ENCODE data around the gene ANAPC13.
A peak's percentile ranks its signal among the peaks of the same experiment; 100 is the strongest.

The ANAPC13 gene

GRCh38 chr3:134462331-134462941, 23.3 kb downstream of the ANAPC13 start:
- DNase-seq = peak in 1 of 42 donors; percentile 18
- intact Hi-C loops (cut with DNase I) = no loop called here

GRCh38 chr3:134460965-134461364, 24.8 kb downstream of the ANAPC13 start:
- intact Hi-C loops (cut with DNase I) = no loop called here
- DNase-seq = no peak

GRCh38 chr3:134459562-134459961, 26.2 kb downstream of the ANAPC13 start:
- intact Hi-C loops (cut with DNase I) = no loop called here
- DNase-seq = no peak

DNA sequence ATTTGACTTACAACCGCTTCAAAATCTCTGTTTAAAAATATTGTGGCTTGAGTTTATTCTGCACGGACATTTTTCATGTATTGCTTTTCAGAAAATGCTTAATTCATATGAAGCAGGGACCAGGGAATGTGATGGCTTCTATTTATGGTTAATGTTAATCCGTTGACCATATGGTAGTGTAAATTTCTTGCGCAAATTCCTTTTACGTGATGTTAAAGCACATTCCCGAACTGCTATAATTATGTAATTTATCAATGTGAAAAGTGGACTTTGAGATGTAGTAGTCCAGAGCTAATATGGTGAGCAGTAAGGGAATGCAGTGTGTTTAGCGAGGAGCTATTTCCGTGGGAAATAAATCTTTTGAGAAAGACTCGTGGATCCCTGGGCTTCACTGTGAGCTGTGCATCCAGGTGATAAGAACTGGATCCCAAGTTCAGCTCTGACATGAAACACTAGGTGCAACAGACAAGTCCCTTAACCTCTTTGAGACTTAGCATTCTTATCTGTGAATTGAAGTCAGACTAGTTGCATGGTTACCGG, 27.3 kb downstream of the ANAPC13 start:
- no peak for DNase-seq
- intact Hi-C loops (cut with DNase I) = no loop called here

DNA sequence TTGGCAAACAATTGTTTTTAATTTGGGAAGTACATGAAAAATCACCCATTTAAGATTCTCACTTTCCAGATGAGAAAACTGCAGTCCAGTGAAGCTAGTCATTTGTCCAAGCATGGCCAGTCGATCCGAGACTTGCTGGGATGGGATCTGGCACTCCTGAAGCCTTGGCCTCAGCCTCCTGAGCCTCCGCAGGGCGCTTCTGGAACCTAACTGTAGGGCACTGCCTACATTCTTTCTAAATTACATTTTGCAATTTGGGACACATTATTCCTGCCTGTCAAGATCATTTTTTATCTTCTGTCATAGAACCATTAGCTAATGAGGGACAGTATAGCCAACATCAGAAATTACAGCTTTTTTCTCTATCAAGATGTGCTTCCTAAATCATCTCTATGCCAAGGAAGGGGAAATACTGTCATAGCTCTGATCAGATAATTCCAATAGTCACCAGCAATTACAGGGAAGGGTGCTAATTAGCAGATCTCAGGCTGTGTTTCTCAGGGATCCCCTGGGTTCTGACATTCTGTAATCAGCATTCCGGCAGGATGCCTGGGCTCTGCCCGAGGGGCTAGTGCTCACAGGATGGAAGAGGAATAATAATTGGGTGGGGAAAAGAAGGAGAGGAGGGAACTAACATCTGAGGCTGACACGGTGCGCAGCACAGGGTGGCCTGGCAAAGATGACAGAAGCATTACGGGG, 28.3 kb downstream of the ANAPC13 start:
- intact Hi-C loops (cut with DNase I) = no loop called here
- no peak for DNase-seq

GRCh38 chr3:134453631-134454030, 32.2 kb downstream of the ANAPC13 start:
- intact Hi-C loops (cut with DNase I) = no loop called here
- peak in 5 of 42 donors; percentile 8 to 52 (median 28) for DNase-seq

- intact Hi-C loops (cut with DNase I) = loop anchor here (5.0 to 10.0 kb wide), 2 partner anchors 73 to 145 kb away; no protein-coding TSS in a partner anchor
Measured at GRCh38 chr3:134449951-134450350, 35.8 kb downstream of the ANAPC13 start.

GRCh38 chr3:134449277-134449676, 36.5 kb downstream of the ANAPC13 start:
- intact Hi-C loops (cut with DNase I) = loop anchor here (5.0 to 10.0 kb wide), 2 partner anchors 72 to 144 kb away; no protein-coding TSS in a partner anchor
- peak; percentile 37 to 89 (median 75) for DNase-seq

More at GRCh38 chr3:134449951-134450350, 35.8 kb downstream of the ANAPC13 start:
- DNase-seq = no peak

DNA sequence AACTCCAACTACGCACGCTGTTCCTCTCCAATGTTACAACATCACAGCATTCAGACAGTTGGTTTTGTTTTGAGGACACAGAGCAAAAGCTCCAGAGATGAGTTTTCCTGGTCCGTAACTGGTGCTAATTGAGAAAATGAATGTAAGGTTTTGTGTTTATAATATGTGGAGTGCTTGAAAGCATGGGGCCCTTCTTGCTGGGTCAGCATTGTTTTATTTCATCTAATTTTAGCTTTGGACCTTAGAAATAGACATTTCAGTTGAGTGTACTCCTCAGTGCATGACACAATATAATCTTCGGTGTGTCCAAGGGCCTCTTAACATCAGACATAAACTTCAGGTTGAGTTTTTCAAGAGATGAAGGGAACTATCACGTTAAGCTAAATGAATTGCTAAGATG, 37.1 kb downstream of the ANAPC13 start:
- no peak for DNase-seq
- intact Hi-C loops (cut with DNase I) = loop anchor here (5.0 to 10.0 kb wide), 2 partner anchors 71 to 144 kb away; no protein-coding TSS in a partner anchor

- intact Hi-C loops (cut with DNase I) = loop anchor here (5.0 to 10.0 kb wide), 2 partner anchors 70 to 143 kb away; no protein-coding TSS in a partner anchor
- DNase-seq = peak in 1 of 42 donors; percentile 35
Measured at GRCh38 chr3:134447351-134447750, 38.4 kb downstream of the ANAPC13 start.

DNA sequence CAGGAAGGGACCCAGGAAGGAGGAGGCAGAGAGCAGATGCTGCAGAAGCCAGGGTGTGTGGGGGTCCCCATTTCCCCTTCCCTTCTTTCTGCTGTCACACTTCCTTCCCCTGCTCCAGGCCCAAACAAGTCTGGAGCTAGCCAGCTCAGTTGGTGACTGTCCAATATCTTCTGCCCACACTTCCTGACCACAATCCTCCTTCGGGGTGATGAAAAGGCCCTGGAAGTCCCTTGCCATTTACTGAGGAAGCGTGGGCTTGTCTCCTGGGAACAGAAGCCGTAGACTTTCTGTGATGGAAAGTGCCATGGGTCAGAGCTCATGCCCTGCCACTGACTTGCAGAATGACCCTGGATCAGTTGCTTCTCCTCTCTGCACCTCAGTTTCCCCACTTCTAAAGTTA, 39.0 kb downstream of the ANAPC13 start:
- intact Hi-C loops (cut with DNase I) = loop anchor here (5.0 to 10.0 kb wide), 2 partner anchors 69 to 142 kb away; no protein-coding TSS in a partner anchor
- DNase-seq = peak in 1 of 42 donors; percentile 7

DNA sequence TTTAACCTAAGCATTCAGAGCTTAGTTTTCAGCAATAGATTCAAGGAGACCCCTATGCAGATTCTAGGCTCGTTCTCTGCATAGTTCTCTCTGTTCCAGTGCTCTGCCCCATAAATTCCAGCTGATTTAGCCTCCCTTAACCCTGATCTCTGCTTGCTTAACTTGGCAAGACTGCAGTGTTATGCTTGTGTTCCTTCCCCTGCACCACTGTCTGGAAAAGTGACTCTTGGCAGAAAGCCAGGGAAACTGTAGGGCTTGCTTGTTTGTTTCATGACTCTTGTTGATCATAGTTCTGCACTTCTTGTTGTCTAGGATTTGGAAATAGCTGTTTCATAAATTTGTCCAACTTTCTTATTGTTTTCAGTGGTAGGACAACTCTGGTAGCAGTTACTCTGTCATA, 40.1 kb downstream of the ANAPC13 start:
- intact Hi-C loops (cut with DNase I) = loop anchor here (5.0 to 10.0 kb wide), 2 partner anchors 68 to 141 kb away; no protein-coding TSS in a partner anchor
- peak in 2 of 42 donors; percentile 16 to 43 for DNase-seq

- intact Hi-C loops (cut with DNase I) = loop anchor here (5.0 to 10.0 kb wide), 2 partner anchors 68 to 140 kb away; no protein-coding TSS in a partner anchor
- DNase-seq = no peak
Measured at GRCh38 chr3:134445095-134445494, 40.7 kb downstream of the ANAPC13 start.

- intact Hi-C loops (cut with DNase I) = loop anchor here (10.0 kb wide), 1 partner anchor 137 kb away; no protein-coding TSS in a partner anchor
- peak in 1 of 42 donors; percentile 4 for DNase-seq
Measured at GRCh38 chr3:134441821-134442220, 44.0 kb downstream of the ANAPC13 start.

DNA sequence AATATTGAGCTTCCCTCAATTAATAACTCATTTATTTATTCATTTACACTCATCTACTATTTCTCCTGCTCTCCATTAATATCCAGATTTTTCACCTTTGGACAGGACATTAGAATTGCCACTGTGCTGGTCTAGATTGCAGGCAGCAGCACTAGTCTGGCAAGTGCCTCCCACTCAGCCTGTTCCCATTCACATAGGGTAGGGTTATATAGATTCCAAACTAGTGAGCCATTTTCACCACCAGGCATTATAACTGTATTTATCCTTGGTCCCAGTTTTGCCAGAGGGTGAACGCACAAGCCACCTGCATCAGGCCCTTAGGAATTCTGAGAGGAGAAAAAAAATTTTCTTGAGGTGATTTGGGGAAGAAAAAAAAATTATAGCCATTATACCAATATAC, 44.5 kb downstream of the ANAPC13 start:
- DNase-seq = no peak
- intact Hi-C loops (cut with DNase I) = loop anchor here (10.0 kb wide), 1 partner anchor 137 kb away; no protein-coding TSS in a partner anchor

DNA sequence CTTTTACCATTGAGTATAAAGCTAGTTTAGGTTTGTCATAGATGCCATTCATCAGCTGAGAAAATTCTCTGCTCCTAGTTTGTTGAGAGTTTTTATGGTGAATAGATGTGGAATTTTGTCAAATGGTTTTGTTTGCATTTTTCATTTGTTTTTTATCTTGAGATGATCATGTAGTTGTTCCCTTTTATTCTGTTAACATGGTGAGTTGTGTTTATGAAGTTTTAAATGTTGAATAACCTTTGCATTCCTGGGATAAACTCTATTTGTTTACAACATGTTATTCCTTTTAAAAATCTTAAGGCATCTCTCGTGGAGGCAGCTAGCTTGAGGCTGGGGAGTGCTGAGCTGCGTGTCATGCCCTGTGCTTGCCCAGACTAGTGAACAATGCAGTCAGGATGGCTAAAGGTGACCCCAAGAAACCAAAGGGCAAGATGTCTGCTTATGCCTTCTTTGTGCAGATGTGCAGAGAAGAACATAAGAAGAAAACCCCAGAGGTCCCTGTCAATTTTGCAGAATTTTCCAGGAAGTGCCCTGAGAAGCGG, 48.5 kb downstream of the ANAPC13 start:
- DNase-seq = no peak
- intact Hi-C loops (cut with DNase I) = no loop called here

- intact Hi-C loops (cut with DNase I) = no loop called here
- no peak for DNase-seq
Measured at GRCh38 chr3:134432236-134432635, 53.5 kb downstream of the ANAPC13 start.

DNA sequence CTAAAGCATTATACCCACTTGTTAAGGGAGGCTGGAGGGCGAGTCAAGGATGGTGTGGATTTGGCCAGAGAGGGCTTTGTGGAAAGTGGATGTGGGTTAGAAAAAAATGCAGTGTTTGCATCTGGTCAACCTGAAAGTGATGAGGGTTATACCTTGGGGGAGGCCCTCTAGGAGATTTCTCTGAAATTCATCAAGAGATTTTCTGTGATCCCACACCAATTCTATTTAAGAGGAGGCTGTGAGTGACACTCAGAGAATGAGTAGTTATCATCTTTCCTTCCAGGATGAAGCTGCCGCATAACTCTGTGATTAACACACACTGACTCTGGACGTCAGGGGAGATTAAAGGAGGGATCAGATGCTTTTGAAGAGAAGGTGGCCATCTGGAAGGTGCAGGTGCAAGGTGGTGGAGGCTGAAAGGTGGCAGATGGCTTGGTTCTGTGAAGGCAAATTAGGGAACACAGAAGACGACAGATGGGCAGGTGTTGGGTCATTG, 54.8 kb downstream of the ANAPC13 start:
- no peak for DNase-seq
- intact Hi-C loops (cut with DNase I) = no loop called here

DNA sequence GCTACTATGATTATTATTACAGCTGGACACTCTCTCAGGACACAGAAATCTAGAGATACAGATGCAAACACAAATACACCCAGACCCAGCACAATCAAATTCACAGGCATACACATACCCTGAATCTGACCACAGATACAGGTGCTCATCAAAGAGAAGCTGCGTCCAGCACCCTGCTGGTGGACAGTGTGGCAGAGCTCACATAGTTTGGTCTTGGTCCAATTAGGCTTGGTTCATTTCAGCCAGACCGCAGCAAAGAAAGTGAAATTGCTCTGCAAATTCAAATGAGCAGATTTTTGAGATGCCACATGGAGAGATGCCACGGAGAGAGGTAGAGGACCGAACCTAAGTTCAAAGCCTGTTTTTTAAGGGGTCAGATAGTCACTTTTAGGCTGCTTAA, 55.6 kb downstream of the ANAPC13 start:
- DNase-seq = no peak
- intact Hi-C loops (cut with DNase I) = no loop called here
